Colon (tissue), 2 donors: Measurements from ENCODE around the gene ZNF394.
"Not testable (repeated sequence)": the region's sequence is repeated elsewhere in the genome, so short reads cannot be mapped to it uniquely, and the experiment has no call there.

Source experiments
- FAIRE-seq: peaks from 2 replicates; lab custom pipeline; 2012; peaks lifted over from hg19 to GRCh38; lab: Jason Lieb, UNC
- donor health status: control.
- donor health status: control.

The ZNF394 gene

DNA sequence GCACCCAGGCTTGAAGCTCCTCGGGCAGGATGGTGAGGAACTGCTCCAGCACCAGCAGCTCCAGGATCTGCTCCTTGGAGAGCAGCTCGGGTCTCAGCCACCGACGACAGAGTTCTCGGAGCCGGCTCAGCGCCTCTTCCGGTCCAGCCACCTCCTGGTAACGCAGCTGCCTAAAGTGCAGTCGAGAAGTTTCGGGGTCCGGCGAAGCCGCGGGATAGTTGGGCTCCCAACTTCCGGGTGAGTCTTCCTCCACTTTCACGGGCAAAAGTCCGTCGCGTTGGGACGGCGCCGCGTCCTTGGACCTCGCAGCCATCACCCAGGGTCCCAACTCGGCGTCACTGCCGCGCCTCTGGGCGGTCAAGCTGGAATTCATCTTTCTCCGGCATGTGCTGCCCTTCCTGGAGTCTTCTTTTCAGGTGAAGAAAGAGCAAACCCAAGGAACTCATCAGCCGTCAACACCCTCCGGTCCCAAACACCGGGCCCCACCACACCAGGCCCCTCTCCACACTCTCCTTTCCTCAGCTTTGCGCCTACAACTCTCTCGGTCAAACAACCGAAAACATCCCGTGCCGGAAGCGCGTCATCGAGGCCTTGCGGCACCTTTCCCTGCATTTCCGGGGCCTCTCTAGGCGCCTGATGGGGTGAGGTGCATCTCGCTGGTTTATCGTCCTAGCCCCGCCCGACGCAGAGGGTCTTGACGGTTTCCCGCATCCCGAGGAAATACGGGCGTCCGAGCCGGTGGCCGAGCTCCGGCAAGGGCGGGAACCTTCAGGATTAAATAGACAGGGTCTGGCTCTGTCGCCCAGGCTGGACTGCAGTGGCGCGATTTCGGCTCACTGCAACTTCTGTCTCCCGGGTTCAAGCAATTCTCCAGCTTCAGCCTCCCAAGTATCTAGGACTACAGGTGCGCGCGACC lies at the start of gene ZNF394:
TSS of gene ZNF394 (minus strand) at position 561 of the 916 bp plus-strand sequence. CDS start at position 373, 188 bp downstream.
- no peak for FAIRE-seq

- FAIRE-seq: not testable (repeated sequence)
Measured at GRCh38 chr7:99549545-99549944, 49.5 kb upstream of the ZNF394 start.

- FAIRE-seq: not testable (repeated sequence)
Measured at GRCh38 chr7:99545308-99545707, 45.2 kb upstream of the ZNF394 start.

DNA sequence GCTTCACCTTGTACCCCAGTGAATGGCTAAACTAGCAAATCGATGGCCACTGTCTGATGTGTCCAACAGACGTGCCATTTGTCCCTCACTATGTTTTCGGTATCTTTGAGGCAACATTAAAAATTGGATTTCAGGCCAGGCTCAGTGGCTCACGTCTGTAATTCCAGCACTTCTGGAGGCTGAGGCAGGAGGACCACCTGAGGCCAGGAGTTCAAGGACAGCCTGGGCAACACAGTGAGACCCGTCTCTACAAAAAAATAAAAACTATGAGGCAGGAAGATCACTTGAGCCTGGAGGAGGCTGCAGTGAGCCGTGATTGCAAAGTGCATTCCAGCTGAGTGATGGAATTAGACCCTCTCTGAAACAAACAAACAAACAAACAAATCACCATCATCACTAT lies 43.8 kb upstream of the ZNF394 start:
- FAIRE-seq: no peak

- no peak for FAIRE-seq
Measured at GRCh38 chr7:99543081-99543671, 43.1 kb upstream of the ZNF394 start.

DNA sequence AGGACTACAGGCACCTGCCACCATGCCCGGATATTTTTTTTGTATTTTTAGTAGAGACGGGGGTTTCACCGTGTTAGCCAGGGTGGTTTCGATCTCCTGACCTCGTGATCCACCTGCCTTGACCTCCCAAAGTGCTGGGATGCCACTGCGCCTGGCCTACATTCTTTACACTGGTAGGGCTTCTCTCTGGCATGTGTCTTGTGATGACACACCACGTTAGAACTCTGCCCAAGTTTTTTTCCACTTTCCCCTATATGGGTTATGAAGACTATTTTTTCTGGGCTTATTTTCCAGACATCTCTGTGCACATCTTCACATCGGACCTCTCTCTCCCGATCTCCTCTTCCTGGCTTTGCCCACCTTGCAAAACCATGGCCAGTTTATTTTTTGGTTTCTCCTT lies 41.1 kb upstream of the ZNF394 start:
- no peak for FAIRE-seq

DNA sequence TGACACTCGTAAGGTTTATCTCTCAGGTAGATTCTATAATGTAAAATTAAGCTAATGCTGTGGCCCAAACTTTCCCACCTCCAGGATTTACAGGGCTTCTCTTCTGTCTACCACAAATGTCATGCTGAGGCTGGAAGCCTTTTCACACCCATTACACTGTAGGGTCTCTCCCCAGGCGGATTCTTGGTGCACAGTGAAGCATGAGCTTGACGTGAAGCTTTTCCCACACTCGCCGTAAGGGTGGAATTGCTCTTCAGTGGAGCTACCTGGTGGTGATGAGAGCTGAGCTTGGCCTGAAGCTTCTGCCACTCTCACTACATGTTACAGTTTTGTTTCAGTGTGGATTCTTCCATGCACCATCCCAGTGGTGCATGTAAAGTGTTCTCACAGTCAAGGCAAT lies 40.5 kb upstream of the ZNF394 start:
- FAIRE-seq: no peak

DNA sequence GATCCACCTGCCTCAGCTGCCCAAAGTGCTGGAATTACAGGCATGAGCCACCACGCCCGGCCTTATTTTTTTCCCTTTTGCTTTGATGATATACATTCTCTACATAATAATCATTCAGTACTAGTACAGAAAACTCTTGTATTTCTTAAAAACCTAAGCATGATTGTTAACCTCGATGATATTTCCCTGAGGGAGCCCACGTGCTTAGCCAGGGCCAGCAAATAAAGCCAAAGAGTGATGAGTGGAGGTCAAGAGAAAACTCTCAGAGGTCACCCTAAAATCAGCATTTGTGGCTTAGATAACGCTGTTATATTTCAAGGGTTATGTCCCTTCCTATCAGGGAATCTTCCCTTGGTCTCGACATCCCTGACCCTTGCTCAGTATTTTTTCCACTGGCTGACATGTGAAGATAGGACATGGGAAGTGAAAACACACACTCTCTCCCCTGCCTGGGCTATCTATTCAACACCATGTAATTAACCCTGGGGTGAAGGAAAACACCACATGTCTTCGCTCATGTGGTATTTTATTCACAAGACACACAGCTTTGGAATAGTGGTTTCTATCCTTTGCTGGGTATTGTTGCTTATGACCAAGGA lies 39.2 kb upstream of the ZNF394 start:
- no peak for FAIRE-seq

DNA sequence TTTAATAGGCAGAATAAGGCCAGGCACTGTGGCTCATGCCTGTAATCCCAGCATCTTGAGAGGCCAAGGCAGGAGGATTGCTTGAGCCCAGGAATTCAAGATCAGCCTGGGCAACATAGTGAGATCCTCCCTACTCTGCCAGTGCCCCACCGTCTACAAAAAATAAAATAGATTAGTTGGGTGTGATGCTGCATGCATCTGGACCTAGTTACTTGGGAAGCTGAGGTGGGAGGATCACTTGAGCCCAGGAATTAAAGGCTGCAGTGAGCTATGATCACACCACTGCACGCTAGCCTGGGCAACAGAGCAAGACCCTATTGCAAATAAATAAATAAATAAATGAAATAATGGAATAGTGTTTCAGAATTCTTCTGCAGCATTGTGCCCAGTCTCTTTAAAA lies 35.6 kb upstream of the ZNF394 start:
- no peak for FAIRE-seq

DNA sequence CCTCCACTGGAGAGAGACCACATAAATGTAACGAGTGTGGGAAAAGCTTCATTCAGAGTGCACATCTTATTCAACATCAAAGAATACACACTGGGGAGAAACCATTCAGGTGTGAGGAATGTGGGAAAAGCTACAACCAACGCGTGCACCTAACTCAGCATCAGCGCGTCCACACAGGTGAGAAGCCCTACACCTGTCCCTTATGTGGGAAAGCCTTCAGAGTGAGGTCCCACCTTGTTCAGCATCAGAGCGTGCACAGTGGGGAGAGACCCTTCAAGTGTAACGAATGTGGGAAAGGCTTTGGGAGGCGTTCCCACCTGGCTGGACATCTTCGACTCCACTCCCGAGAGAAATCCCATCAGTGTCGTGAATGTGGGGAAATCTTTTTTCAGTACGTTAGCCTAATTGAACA lies 31.3 kb upstream of the ZNF394 start:
- FAIRE-seq: no peak

DNA sequence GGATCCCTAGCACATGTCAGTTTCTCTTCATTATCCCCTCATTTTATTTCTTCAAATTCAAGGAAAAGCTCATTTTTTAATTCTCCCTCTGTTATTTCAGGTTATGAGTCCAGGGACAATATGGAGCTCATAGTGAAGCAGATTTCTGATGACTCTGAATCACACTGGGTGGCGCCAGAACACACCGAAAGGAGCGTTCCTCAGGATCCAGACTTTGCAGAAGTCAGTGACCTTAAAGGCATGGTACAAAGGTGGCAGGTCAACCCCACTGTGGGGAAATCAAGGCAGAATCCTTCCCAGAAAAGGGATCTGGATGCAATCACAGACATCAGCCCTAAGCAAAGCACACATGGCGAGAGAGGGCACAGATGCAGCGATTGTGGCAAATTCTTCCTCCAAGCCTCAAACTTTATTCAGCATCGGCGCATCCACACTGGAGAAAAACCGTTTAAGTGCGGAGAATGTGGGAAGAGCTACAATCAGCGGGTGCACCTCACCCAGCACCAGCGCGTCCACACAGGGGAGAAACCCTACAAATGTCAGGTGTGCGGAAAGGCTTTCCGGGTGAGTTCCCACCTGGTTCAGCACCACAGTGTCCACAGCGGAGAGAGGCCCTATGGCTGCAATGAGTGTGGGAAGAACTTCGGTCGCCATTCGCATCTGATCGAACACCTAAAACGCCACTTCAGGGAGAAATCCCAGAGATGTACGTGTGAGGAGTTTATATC lies 25.8 kb upstream of the ZNF394 start:
- FAIRE-seq: no peak

- no peak for FAIRE-seq
Measured at GRCh38 chr7:99521399-99521798, 21.3 kb upstream of the ZNF394 start.

- FAIRE-seq: no peak
Measured at GRCh38 chr7:99514050-99514449, 14.0 kb upstream of the ZNF394 start.

- no peak for FAIRE-seq
Measured at GRCh38 chr7:99505324-99505662, 5.2 kb upstream of the ZNF394 start.

DNA sequence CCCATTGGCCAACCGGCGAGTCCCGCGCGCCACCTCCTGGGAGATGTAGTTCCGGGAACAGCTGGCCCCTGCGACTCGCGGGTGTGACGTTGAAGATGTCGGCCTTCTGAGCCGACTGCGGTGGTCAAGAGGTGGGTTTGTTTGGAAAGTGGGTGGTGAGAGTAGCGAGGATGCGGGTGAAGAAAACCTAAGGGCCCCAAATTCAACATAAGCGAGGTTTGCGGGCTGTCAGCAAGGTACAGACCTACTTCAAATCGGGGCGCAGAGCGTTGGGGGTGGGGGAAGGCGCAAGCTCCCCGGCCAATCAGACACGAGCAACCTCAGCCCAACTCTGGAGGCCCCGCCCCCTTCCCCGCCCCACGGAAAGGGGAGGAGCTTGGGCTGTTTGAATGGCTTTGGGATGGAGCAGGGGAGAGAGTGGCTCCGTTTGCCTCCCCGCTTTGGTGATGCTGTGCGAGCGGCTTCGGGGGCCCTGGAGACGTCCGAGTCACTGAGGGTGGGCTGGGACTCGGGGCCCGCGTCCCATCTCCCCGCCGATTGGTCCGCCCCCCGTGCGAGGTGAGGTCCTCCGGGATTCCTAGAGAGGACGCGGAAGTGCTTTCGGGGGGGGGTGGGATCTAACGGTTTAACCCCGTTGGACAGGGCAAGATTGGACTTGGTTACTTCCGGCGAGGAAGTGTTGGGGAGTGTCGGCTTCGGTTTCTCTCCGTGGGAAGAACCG lies 4.7 kb upstream of the ZNF394 start, which contains the start of gene ZKSCAN5:
TSS of gene ZKSCAN5 (plus strand) at position 60 of the 721 bp plus-strand sequence. CDS start 1,383 bp downstream, outside the sequence.
- no peak for FAIRE-seq

- no peak for FAIRE-seq
Measured at GRCh38 chr7:99504281-99504602, 4.2 kb upstream of the ZNF394 start.

- not testable (repeated sequence) for FAIRE-seq
Measured at GRCh38 chr7:99501236-99501635, 1.2 kb upstream of the ZNF394 start.

DNA sequence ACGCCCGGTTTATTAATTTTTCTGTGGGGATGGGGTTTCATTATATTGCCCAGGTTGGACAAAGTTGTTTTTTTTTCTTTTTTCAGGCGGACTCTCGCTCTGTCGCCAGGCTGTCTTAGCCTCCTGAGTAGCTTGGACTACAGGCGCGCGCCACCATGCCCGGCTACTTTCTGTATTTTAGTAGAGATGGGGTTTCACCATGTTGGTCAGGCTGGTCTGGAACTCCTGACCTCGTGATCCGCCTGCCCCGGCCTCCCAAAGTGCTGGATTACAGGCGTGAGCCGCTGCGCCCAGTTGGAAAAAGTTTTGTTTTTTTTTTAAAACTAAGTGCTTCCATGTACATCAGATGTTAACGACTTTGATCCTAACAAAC lies 542 bp upstream of the ZNF394 start:
- no peak for FAIRE-seq

DNA sequence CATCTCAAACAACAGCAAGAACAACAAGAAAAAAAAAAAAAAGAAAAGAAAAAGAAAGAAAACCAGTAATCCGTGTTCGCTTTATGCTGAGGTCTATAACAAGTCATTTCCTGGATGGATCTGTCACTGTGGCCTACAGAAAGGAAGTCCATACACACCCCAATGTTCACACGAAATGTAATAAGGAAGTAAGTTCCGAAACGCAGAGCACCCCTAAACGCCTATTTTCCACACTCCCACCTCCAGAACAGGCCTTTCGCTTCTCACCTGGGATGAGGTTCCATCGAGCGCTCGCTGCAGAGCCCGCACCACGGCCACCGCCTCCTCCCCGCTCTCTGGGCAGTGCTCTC lies 735 bp downstream of the ZNF394 start:
- no peak for FAIRE-seq

- FAIRE-seq: no peak
Measured at GRCh38 chr7:99498546-99498944, 1.5 kb downstream of the ZNF394 start.

GRCh38 chr7:99497766-99498545 lies 2.1 kb downstream of the ZNF394 start:
- FAIRE-seq: no peak
